Astrocyte of the spinal cord (primary cell): ENCODE measurements around the gene SLC22A7.

Experiments
- DNase-seq: peaks from one replicate; pipeline ENCODE4 v3.0.0; 2011; ENCODE audit warnings: low read depth, low spot score
- H3K4me3 ChIP-seq: 2 replicates; pipeline ENCODE4 v1.5.1; 2011; ENCODE audit warnings: low read depth, mild to moderate bottlenecking, low read length, moderate library complexity
- in situ Hi-C: cut with HindIII; loops from 2 replicates; pipeline ENCODE4 v1.10.0; 2017; ENCODE audit warnings: low sequenced_read_pairs
- TF ChIP-seq, protein P1 (sequence below): IDR thresholded peaks from 2 replicates; pipeline ENCODE4 v1.5.1; 2012; ENCODE audit warnings: low read depth, mild to moderate bottlenecking, low read length, inconsistent platforms

The SLC22A7 gene

DNA sequence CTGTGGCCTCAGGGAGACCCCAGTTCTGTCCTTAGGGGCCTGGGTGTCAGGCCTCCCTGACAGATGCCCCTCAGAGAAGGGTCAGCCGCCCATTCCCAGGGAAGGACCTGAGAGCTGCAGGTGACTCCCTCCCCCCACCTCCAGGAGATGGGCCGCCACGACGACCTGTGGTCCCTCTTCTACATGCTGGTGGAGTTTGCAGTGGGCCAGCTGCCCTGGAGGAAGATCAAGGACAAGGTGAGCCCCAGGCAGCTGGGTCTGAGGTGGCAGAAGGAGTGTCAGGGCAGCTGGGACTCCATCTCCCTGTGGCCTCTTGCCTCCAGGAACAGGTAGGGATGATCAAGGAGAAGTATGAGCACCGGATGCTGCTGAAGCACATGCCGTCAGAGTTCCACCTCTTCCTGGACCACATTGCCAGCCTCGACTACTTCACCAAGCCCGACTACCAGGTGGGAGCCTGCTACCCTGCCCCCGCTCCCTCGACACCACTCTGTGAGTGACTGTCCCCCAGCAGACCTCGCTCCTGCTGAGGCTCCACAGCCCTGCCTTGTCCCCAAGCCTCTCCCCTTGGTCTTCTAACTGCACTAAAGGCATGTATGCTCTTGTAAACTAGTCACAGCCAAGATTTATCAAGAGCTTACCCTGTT is 42.5 kb upstream of the SLC22A7 start:
- TF ChIP-seq, protein P1, sequence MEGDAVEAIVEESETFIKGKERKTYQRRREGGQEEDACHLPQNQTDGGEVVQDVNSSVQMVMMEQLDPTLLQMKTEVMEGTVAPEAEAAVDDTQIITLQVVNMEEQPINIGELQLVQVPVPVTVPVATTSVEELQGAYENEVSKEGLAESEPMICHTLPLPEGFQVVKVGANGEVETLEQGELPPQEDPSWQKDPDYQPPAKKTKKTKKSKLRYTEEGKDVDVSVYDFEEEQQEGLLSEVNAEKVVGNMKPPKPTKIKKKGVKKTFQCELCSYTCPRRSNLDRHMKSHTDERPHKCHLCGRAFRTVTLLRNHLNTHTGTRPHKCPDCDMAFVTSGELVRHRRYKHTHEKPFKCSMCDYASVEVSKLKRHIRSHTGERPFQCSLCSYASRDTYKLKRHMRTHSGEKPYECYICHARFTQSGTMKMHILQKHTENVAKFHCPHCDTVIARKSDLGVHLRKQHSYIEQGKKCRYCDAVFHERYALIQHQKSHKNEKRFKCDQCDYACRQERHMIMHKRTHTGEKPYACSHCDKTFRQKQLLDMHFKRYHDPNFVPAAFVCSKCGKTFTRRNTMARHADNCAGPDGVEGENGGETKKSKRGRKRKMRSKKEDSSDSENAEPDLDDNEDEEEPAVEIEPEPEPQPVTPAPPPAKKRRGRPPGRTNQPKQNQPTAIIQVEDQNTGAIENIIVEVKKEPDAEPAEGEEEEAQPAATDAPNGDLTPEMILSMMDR, result no peak

DNA sequence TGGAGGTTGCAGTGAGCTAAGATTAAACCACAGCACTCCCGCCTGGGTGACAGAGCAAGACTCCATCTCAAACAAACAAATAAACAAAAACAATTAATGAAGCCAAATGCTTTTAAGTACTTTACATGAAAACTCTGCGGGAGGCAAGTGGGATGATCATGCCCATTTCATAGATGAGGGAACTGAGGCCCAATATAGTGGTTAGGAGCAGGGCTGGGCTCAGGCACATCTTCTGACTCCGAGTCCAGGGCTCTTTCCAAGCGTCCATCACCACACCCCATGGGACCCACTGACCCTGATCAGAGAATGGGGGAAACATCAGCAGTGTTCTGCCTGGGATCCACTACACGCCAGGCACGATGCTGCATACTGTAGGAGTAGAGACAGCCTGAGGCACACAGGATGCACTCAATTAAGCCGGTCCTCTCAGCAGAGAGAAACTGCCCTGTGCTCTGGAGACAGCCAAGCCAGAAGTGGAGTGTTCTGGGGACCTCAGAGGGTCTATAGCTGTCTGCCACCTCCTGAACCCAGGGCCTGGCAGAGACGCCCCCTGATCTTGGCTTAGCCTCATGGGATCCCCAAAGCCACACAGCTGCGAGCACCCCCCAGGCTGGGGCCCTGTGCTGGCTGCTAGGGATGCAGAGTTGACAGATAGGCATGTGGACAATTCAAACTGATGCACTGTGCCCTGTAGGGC is 41.2 kb upstream of the SLC22A7 start:
- H3K4me3 ChIP-seq, result no peak overlapping the region
- in situ Hi-C loops, result no loop called here
- TF ChIP-seq, protein P1, result no peak
- DNase-seq, result no peak

More for the DNA sequence above, 42.5 kb upstream of the SLC22A7 start:
- in situ Hi-C loops, result no loop called here
- no peak overlapping the region for H3K4me3 ChIP-seq
- no peak for DNase-seq

DNA sequence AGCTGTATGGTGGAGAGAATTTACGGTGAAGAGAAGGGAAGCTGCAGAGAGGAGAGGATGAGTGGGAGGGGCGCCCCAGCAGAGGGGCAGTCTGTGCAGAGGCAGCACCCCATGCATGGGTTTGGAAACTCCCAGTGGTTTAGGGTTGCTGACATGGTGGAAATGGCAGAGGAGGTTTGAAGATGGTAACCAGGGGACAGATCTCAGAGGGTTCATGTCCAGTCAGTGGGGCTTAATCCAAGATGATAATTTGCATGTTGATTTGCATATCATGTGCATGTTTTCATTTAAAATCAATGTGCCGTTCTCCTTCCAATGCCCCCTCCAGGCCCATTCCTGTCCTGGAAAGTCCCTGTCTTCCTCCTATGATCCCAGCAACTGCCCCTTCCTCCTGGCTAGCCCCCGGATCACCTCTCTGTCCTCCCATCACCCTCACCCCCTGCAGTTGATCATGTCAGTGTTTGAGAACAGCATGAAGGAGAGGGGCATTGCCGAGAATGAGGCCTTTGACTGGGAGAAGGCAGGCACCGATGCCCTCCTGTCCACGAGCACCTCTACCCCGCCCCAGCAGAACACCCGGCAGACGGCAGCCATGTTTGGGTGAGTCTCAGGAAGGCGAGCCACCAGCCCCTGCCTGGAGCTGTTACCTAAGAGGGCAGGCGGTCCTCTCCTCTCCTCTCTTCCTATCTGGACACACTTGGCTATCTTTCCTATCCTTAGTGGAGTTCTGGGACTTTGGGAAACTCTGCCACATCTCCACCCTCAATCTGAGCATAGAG is 40.5 kb upstream of the SLC22A7 start:
- no peak overlapping the region for H3K4me3 ChIP-seq
- in situ Hi-C loops, result no loop called here

DNA sequence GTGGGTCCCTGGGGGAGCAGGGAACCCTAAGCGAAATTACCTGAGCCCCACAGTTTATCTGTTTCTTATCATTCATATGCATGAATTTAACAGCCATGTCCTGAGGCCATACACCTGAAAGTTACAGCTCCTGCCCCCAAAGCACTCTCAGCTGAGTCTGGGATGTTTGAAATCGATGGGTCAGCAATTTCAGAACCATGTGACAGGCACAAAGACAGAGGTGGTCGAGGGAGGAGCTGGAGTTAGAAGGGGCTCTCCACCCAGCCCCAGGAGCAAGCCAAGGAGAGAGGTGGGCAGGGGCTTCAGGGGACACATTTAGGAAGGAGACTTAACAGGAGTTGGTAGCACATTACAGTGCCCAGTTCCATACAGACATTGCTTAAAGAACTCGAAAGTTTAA is 39.9 kb upstream of the SLC22A7 start:
- in situ Hi-C loops, result no loop called here
- TF ChIP-seq, protein P1, result no peak
- DNase-seq, result no peak
- no peak overlapping the region for H3K4me3 ChIP-seq

More for the DNA sequence above, 40.5 kb upstream of the SLC22A7 start:
- TF ChIP-seq, protein P1, result no peak
- DNase-seq, result no peak

DNA sequence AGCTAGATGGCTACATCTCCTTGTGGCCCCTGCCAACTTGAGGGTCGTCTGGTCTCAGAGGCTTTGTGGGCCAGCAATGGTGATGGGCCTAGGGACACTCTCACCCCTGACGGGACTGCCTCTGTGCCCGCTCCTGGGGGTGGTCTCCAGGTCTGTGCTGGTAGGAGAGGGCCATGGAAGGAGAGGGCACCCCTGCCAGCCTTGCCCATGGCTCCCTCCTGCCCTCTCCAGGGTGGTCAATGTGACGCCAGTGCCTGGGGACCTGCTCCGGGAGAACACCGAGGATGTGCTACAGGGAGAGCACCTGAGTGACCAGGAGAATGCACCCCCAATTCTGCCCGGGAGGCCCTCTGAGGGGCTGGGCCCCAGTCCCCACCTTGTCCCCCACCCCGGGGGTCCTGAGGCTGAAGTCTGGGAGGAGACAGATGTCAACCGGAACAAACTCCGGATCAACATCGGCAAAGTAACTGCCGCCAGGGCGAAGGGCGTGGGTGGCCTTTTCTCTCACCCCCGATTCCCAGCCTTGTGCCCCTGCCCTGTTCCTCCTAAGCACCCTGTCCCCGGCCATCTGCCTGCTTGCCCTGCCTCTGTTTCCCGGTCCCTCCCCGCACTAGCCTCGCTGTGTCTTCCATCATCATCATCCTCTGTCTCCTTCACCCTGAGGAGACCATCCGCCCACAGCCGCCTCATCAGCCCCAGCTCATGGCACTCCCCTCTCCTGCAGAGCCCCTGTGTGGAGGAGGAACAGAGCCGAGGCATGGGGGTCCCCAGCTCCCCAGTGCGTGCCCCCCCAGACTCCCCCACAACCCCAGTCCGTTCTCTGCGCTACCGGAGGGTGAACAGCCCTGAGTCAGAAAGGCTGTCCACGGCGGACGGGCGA is 39.0 kb upstream of the SLC22A7 start:
- TF ChIP-seq, protein P1, result no peak
- in situ Hi-C loops, result no loop called here
- H3K4me3 ChIP-seq, result no peak overlapping the region
- no peak for DNase-seq

DNA sequence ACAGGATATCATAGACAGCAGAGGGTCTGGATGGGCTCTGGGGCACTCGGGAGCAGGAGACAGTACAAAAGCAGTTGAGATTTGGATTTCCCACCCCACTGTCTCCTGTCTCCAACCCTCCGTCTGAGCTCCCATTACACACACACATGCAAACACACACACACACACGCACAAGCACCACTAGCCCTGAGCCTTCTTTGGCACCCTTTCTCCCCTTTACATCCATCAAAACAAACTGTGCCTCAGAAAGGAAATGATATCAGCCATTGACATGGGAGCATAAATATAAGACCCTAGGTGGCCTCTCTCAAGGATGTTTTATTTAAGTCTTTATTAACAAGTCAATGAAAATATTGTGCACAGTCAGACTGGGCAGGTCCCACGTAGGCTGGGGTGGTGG is 37.3 kb upstream of the SLC22A7 start:
- TF ChIP-seq, protein P1, result no peak
- no peak overlapping the region for H3K4me3 ChIP-seq
- in situ Hi-C loops, result no loop called here
- DNase-seq, result peak; percentile 22
